Common myeloid progenitor, CD34-positive (primary cell): Measurements from ENCODE around the gene CXCL12.

ENCODE experiments used
- CTCF ChIA-PET: fragments of 350-600 bp; sonication (Branson Sonifier 250); formaldehyde crosslinking; loops from one replicate; lab custom pipeline; 2021; ENCODE audit warnings: antibody characterized with exemption; lab: Charles Lee
- POLR2A ChIA-PET: fragments of 350-600 bp; sonication (Branson Sonifier 250); formaldehyde crosslinking; loops from one replicate; lab custom pipeline; 2021; ENCODE audit warnings: antibody characterized with exemption; lab: Charles Lee
- DNase-seq, 3 donors: peaks; one replicate each; pipeline versions ENCODE4 v3.0.0 to v3.0.0-alpha.2; 2013
- H3K27ac ChIP-seq, 2 experiments: 1 replicate in 1 of 2; 2 replicates in 1 of 2; pipeline ENCODE4 v1.7.0; 2013; ENCODE audit warnings: inconsistent platforms in 2 of 2, low read length in 2 of 2, mild to moderate bottlenecking in 2 of 2, low read depth in 1 of 2, moderate library complexity in 1 of 2; ENCODE audit not compliant: severe bottlenecking in 2 of 2, insufficient read depth in 1 of 2, poor library complexity in 1 of 2
- H3K27me3 ChIP-seq, 5 experiments: replicated peaks in 2 of 5; 1 replicate in 3 of 5; 2 replicates in 2 of 5; pipeline versions ENCODE4 v1.6.1 to v1.7.0; 2013; ENCODE audit warnings: low read length in 4 of 5, mild to moderate bottlenecking in 2 of 5, moderate library complexity in 2 of 5, inconsistent platforms in 1 of 5; ENCODE audit not compliant: insufficient read depth in 5 of 5, control insufficient read depth in 4 of 5
- H3K36me3 ChIP-seq, 4 experiments: 1 replicate in 2 of 4; 2 replicates in 2 of 4; pipeline versions ENCODE4 v1.6.1 to v1.7.0; 2013; ENCODE audit warnings: low read length in 3 of 4, control low read depth in 1 of 4, mild to moderate bottlenecking in 1 of 4; ENCODE audit not compliant: control insufficient read depth in 4 of 4, insufficient read depth in 4 of 4
- H3K4me1 ChIP-seq, 4 experiments: 1 replicate in 3 of 4; 2 replicates in 1 of 4; pipeline versions ENCODE4 v1.6.1 to v1.7.1; 2013; ENCODE audit warnings: low read length in 3 of 4, mild to moderate bottlenecking in 3 of 4, control low read depth in 1 of 4, inconsistent platforms in 1 of 4, moderate library complexity in 1 of 4; ENCODE audit not compliant: control insufficient read depth in 4 of 4, insufficient read depth in 4 of 4; ENCODE audit errors: control extremely low read depth in 1 of 4
- H3K4me3 ChIP-seq, 7 experiments: 1 replicate in 4 of 7; 2 replicates in 3 of 7; pipeline versions ENCODE4 v1.5.1 to v1.7.0; 2013; ENCODE audit warnings: mild to moderate bottlenecking in 7 of 7, low read length in 6 of 7, moderate library complexity in 6 of 7, inconsistent platforms in 2 of 7, low read depth in 2 of 7, control low read depth in 1 of 7; ENCODE audit not compliant: insufficient read depth in 4 of 7, control insufficient read depth in 1 of 7; ENCODE audit errors: extremely low read depth in 1 of 7
- H3K9me3 ChIP-seq, 5 experiments: 1 replicate in 4 of 5; 2 replicates in 1 of 5; pipeline versions ENCODE4 v1.6.1 to v1.7.1; 2013; ENCODE audit warnings: low read length in 4 of 5, mild to moderate bottlenecking in 2 of 5, inconsistent platforms in 1 of 5, low read depth in 1 of 5, moderate library complexity in 1 of 5; ENCODE audit not compliant: control insufficient read depth in 4 of 5, insufficient read depth in 2 of 5; ENCODE audit errors: control extremely low read depth in 1 of 5
- WGBS: methylation state at CpG from one replicate; pipeline ENCODE4 v1.1.5; 2013; ENCODE audit not compliant: insufficient coverage; 5-methylcytosine and 5-hydroxymethylcytosine counted together

The CXCL12 gene

GRCh38 chr10:44339218-44339617 is 45.7 kb downstream of the CXCL12 start:
- POLR2A ChIA-PET: no interaction called here
- H3K4me3 ChIP-seq: no peak overlapping the region
- no peaks in the 10 kb centered on the region for H3K4me1 ChIP-seq
- H3K27ac ChIP-seq: no peak overlapping the region
- peaks cover 0 to 2% (median 0%) of the 10 kb centered on the region in 5 experiments for H3K9me3 ChIP-seq
- WGBS: 100% methylated on average over 1 of the region's 3 CpGs
- CTCF ChIA-PET: no interaction called here
- DNase-seq: no peak
- peaks cover 0 to 3% (median 2%) of the 10 kb centered on the region in 5 experiments for H3K27me3 ChIP-seq
- H3K36me3 ChIP-seq: no peaks in the 10 kb centered on the region

GRCh38 chr10:44337081-44337480 is 47.8 kb downstream of the CXCL12 start:
- 95% methylated on average over 4 of the region's 4 CpGs for WGBS
- H3K9me3 ChIP-seq: peaks cover 0 to 2% (median 0%) of the 10 kb centered on the region in 5 experiments
- POLR2A ChIA-PET: no interaction called here
- no peak overlapping the region for H3K27ac ChIP-seq
- H3K27me3 ChIP-seq: peaks cover 0 to 2% (median 0%) of the 10 kb centered on the region in 5 experiments
- no peak for DNase-seq
- CTCF ChIA-PET: interaction anchor here (1.0 to 1.2 kb wide), 2 partner anchors 11 to 34 kb away, joined by 3 read pairs; no protein-coding TSS in a partner anchor
- no peaks in the 10 kb centered on the region for H3K4me1 ChIP-seq
- H3K4me3 ChIP-seq: no peak overlapping the region
- no peaks in the 10 kb centered on the region for H3K36me3 ChIP-seq

GRCh38 chr10:44335330-44336021 is 49.4 kb downstream of the CXCL12 start:
- no peaks in the 10 kb centered on the region for H3K36me3 ChIP-seq
- CTCF ChIA-PET: interaction anchor here (1.0 kb wide), 1 partner anchor 11 kb away, joined by 3 read pairs; no protein-coding TSS in a partner anchor
- no peaks in the 10 kb centered on the region for H3K4me1 ChIP-seq
- peaks cover 0 to 2% (median 0%) of the 10 kb centered on the region in 5 experiments for H3K27me3 ChIP-seq
- no peak for DNase-seq
- H3K9me3 ChIP-seq: no peaks in the 10 kb centered on the region
- H3K27ac ChIP-seq: no peak overlapping the region
- WGBS: 80% methylated on average over 5 of the region's 9 CpGs
- H3K4me3 ChIP-seq: no peak overlapping the region
- POLR2A ChIA-PET: no interaction called here

GRCh38 chr10:44334621-44335184 is 50.2 kb downstream of the CXCL12 start:
- Histone ChIP-seq H3K4me3 (no peak overlapping the region), H3K9me3 (no peaks in the 10 kb centered on the region), H3K4me1 (no peaks in the 10 kb centered on the region), H3K27ac (no peak overlapping the region), H3K36me3 (no peaks in the 10 kb centered on the region), H3K27me3 (peaks cover 0 to 2% (median 0%) of the 10 kb centered on the region in 5 experiments)
- no peak for DNase-seq
- CTCF ChIA-PET: no interaction called here
- POLR2A ChIA-PET: no interaction called here
- WGBS: 100% methylated on average over 3 of the region's 4 CpGs

GRCh38 chr10:44334091-44334490 is 50.8 kb downstream of the CXCL12 start:
- Histone ChIP-seq H3K9me3 (no peaks in the 10 kb centered on the region), H3K4me1 (no peaks in the 10 kb centered on the region), H3K27ac (no peak overlapping the region), H3K4me3 (no peak overlapping the region), H3K27me3 (peaks cover 0 to 2% (median 0%) of the 10 kb centered on the region in 5 experiments), H3K36me3 (no peaks in the 10 kb centered on the region)
- DNase-seq: no peak
- ChIA-PET CTCF (no interaction called here), POLR2A (no interaction called here)
- WGBS: 100% methylated on average over 5 of the region's 6 CpGs

- Histone ChIP-seq H3K27me3 (peaks cover 0 to 2% (median 0%) of the 10 kb centered on the region in 5 experiments), H3K27ac (no peak overlapping the region), H3K4me3 (no peak overlapping the region), H3K36me3 (no peaks in the 10 kb centered on the region), H3K9me3 (no peaks in the 10 kb centered on the region), H3K4me1 (no peaks in the 10 kb centered on the region)
- 95% methylated on average over 8 of the region's 10 CpGs for WGBS
- CTCF ChIA-PET: no interaction called here
- POLR2A ChIA-PET: no interaction called here
- DNase-seq: no peak
Measured at GRCh38 chr10:44333511-44333910, 51.4 kb downstream of the CXCL12 start.

- POLR2A ChIA-PET: no interaction called here
Measured at GRCh38 chr10:44332465-44332864, 52.4 kb downstream of the CXCL12 start.

More at GRCh38 chr10:44332465-44332864, 52.4 kb downstream of the CXCL12 start:
- H3K4me1 ChIP-seq: no peaks in the 10 kb centered on the region
- WGBS: 80% methylated on average over 5 of the region's 7 CpGs
- H3K27ac ChIP-seq: no peak overlapping the region
- no peak overlapping the region for H3K4me3 ChIP-seq
- peaks cover 0 to 2% (median 0%) of the 10 kb centered on the region in 5 experiments for H3K27me3 ChIP-seq
- no peak for DNase-seq
- H3K36me3 ChIP-seq: no peaks in the 10 kb centered on the region
- CTCF ChIA-PET: no interaction called here
- no peaks in the 10 kb centered on the region for H3K9me3 ChIP-seq
